Measurements from ENCODE around the gene PEX26. TPM values are rescaled to one million over a fixed set of nuclear protein-coding genes. Genes with fewer than 3 reads are reported as not detected.
"Not testable (repeated sequence)": the region's sequence is repeated elsewhere in the genome, so short reads cannot be mapped to it uniquely, and the experiment has no call there.

The PEX26 gene
- total RNA-seq, 2 experiments from 2014 or later = 17.6 to 43.5 TPM

GRCh38 chr22:18053216-18053946, 24.4 kb upstream of the PEX26 start:
- H3K27ac ChIP-seq (ENCODE audit: low read depth, low read length, poor library complexity, severe bottlenecking); H3K9me3 ChIP-seq (ENCODE audit: low read length); H3K79me2 ChIP-seq (ENCODE audit: insufficient read depth, low read depth, low read length); DNase-seq (ENCODE audit: low spot score); H3K9me2 ChIP-seq (ENCODE audit: insufficient read depth, low read length); H4K20me1 ChIP-seq (ENCODE audit: insufficient read depth, low read length); CTCF ChIA-PET (ENCODE audit: unreplicated experiment); H3K4me3 ChIP-seq (ENCODE audit: low read depth, low read length, poor library complexity, severe bottlenecking); intact Hi-C loops (cut with micrococcal nuclease; ENCODE audit: unreplicated experiment); H2AFZ ChIP-seq (ENCODE audit: low read length); H3K36me3 ChIP-seq (ENCODE audit: insufficient read depth, low read length); H3K4me2 ChIP-seq (ENCODE audit: low read length); BruUV-seq (replicated peaks): not testable (repeated sequence)
- H3K4me1 ChIP-seq (ENCODE audit: insufficient read depth, low read length, poor library complexity, severe bottlenecking) = peaks cover 34% of the 10 kb centered on the region
- POLR2A ChIA-PET = interaction anchor here (1.1 kb wide), 2 partner anchors 24 kb away, joined by 3 read pairs; partner anchors contain the start of gene PEX26

GRCh38 chr22:18055619-18056160, 22.1 kb upstream of the PEX26 start:
- ChIA-PET POLR2A (interaction anchor here (0.7 to 5.1 kb wide), 10 partner anchors 10 to 450 kb away, joined by 3 to 48 read pairs (median 7); partner anchors contain the start of gene PEX26), CTCF (ENCODE audit: unreplicated experiment) (interaction anchor here (1.1 to 3.1 kb wide), 4 partner anchors 9 to 27 kb away, joined by 3 to 9 read pairs (median 7); no protein-coding TSS in a partner anchor)
- intact Hi-C loops (cut with micrococcal nuclease; ENCODE audit: unreplicated experiment) = no loop called here
- peak overlapping the region; percentile 58 for H3K4me2 ChIP-seq (ENCODE audit: low read length)
- no peak overlapping the region for H3K4me3 ChIP-seq (ENCODE audit: low read depth, low read length, poor library complexity, severe bottlenecking)
- no TSS peak for BruUV-seq (replicated peaks)
- no peaks in the 10 kb centered on the region for H4K20me1 ChIP-seq (ENCODE audit: insufficient read depth, low read length)
- no peak for DNase-seq (ENCODE audit: low spot score)
- peak overlapping the region; percentile 65 for H3K27ac ChIP-seq (ENCODE audit: low read depth, low read length, poor library complexity, severe bottlenecking)
- H3K36me3 ChIP-seq (ENCODE audit: insufficient read depth, low read length) = no peaks in the 10 kb centered on the region
- peak overlapping the region; percentile 32 for H2AFZ ChIP-seq (ENCODE audit: low read length)
- H3K9me3 ChIP-seq (ENCODE audit: low read length) = no peaks in the 10 kb centered on the region
- no peaks in the 10 kb centered on the region for H3K9me2 ChIP-seq (ENCODE audit: insufficient read depth, low read length)
- no peak for TF ChIP-seq CTCF (conservative IDR thresholded peaks at IDR 0.05; ENCODE audit: low read length)
- TF ChIP-seq EZH2phosphoT487 (IDR thresholded peaks at IDR 0.05; ENCODE audit: borderline replicate concordance, low read depth, low read length) = no peak
- 0 out of 2 replicates have a peak, but pooled peaks cover 7% of the 10 kb centered on the region for H3K79me2 ChIP-seq (ENCODE audit: insufficient read depth, low read depth, low read length)
- peaks cover 49% of the 10 kb centered on the region for H3K4me1 ChIP-seq (ENCODE audit: insufficient read depth, low read length, poor library complexity, severe bottlenecking)

GRCh38 chr22:18056161-18056666, 21.6 kb upstream of the PEX26 start:
- DNase-seq (ENCODE audit: low spot score) = peak; percentile 64
- Histone ChIP-seq H4K20me1 (ENCODE audit: insufficient read depth, low read length) (no peaks in the 10 kb centered on the region), H3K27ac (ENCODE audit: low read depth, low read length, poor library complexity, severe bottlenecking) (peak overlapping the region; percentile 65), H3K79me2 (ENCODE audit: insufficient read depth, low read depth, low read length) (0 out of 2 replicates have a peak, but pooled peaks cover 7% of the 10 kb centered on the region), H3K9me3 (ENCODE audit: low read length) (no peaks in the 10 kb centered on the region), H3K36me3 (ENCODE audit: insufficient read depth, low read length) (no peaks in the 10 kb centered on the region), H3K4me3 (ENCODE audit: low read depth, low read length, poor library complexity, severe bottlenecking) (peak overlapping the region; percentile 50), H3K4me1 (ENCODE audit: insufficient read depth, low read length, poor library complexity, severe bottlenecking) (peaks cover 50% of the 10 kb centered on the region), H3K4me2 (ENCODE audit: low read length) (peak overlapping the region; percentile 58), H2AFZ (ENCODE audit: low read length) (peak overlapping the region; percentile 32), H3K9me2 (ENCODE audit: insufficient read depth, low read length) (no peaks in the 10 kb centered on the region)
- TF ChIP-seq CTCF (conservative IDR thresholded peaks at IDR 0.05; ENCODE audit: low read length) = no peak
- TF ChIP-seq EZH2phosphoT487 (IDR thresholded peaks at IDR 0.05; ENCODE audit: borderline replicate concordance, low read depth, low read length) = no peak
- BruUV-seq (replicated peaks) = no TSS peak
- intact Hi-C loops (cut with micrococcal nuclease; ENCODE audit: unreplicated experiment) = no loop called here
- CTCF ChIA-PET (ENCODE audit: unreplicated experiment) = interaction anchor here (1.1 to 3.1 kb wide), 7 partner anchors 9 to 51 kb away, joined by 3 to 15 read pairs (median 6); no protein-coding TSS in a partner anchor
- POLR2A ChIA-PET = interaction anchor here (0.7 to 5.1 kb wide), 14 partner anchors 10 to 451 kb away, joined by 3 to 48 read pairs (median 4); partner anchors contain the start of gene PEX26
